Measurements from ENCODE around the gene EPYC.

The EPYC gene

DNA sequence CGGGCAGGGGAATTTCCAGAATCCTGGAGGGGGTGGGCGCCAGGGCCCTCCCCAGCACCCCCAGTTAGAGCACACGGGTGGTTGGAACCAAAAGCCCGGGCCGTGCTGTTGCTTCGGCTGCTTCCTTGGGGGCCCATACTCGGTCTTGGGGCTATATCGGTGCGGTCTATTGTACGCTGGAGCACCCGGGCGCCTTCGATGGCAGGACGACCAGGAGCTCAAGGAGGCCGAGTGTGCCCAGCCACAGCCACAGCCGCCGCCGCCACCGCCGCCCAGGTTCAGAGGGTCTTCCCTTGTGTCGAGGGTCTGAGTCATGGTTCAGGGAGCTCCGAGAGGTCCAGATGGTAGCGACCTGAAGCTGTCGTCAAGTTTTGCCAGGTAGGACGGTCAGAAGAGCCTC, 50.3 kb downstream of the EPYC start:
- DNase-seq, result no peak

DNA sequence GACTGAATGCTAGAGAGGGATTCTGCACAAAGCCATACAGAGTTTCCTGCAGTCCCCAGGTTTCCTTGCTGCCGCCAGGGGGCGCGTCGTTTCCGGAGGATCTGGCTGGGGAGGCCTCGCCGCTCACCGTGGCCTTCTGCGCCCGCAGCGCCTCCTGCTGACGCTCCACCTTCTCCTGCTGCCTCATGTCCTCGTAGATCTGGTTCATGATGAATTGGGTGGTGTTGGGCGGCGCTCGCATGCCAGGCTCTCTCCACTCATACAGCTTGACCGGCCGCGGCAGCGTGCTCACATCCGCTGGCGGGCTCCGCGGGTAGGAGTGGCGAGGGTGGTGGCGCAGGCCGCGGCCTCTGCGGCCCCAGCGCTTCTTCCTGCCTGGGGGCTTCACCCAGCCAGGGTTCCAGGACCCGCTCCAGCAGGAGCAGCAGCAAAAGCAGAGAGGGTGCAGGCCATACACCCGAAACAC, 50.8 kb downstream of the EPYC start:
- no peak for DNase-seq

DNA sequence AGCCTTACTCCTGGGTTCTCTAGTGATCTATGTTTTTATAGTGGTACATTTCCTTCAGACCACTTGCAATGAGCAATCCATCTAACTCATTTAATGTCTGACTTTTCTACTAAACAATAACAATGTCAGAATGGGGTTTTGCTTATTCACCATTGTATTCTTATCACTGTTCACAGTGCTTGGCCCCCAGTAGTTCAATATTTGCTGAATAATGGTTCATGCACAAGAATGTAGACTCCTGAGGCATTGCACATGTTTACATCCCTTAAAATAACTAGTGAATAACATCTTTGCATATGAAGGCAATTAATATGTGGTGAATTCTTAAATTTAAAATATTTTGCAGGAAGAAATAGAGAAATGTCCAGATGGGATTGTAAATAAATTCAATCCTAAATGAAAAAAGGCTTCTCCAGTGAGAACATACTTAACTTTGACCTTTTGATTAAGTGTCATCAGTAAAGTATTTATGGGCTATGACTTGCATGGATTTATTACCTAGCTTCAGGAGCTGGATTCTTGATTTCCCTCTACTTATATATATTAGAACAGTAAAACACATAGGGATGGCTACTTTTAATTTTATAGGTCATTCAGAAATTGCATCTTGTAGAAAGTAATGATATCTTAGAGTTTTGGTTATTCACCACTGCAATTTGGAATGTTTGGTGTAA, 53.2 kb downstream of the EPYC start:
- DNase-seq, result no peak

DNA sequence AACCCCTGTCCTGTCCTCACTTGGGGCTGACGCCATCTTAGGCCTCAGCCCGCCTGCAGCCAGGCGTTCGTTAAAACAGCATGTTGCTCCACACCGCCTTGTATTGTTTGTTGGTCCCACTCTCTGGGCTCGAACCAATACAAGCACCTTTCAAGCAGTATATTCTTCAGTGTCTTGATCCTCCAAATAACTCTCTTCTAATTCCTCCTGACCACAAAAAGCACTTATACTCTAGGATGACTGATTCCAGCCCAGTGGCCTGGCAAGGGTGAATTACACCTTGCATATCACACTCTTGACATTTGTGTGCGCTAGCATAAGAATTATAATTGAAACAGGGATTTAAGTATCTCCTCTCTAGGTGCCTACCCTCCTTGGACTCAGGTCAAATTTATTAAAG, 56.9 kb downstream of the EPYC start:
- peak; percentile 40 for DNase-seq

DNA sequence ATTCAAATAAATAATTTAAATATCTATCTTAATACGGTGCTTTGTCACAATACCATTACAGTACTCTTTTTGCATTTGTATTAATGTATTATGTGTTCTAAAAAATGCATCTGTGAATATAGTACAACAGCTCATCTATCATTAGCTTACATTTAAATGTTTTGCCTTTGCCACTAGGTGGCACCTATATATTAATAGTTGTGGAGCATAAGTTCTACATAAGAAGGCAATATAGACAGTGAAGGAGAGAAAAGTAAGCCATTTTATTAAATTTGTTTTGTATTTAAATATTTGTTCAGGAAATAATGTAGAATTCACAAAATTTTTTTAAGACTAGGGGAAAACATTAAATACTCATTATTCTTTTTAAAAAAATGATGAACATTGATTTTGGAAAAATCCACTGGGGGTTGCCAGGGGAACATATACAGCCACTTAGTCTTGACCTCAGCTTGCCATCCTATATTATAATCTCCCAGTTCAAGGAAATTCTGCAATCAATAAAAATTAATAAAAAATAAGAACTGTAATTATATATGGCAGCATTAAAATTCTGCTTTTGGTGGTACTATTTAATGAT, 59.6 kb downstream of the EPYC start:
- no peak for DNase-seq

DNA sequence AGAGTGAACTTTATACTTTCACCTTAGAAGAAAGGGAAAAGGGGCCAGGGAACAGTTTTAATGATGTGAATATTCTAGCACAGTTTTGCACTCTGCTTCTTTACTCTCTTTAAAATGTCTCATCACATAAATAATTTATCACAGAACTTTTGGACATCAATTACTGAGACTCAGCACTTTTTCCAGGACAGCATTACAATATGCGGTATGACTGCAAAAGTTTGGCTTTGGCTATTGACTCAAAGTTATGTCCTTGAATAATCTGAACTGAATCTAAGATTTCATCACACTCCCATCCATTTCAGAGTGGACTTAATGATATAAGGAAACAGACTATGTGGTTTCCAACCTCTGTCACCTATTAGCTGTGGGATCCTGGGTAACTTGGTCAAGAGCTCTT, 61.5 kb downstream of the EPYC start:
- no peak for DNase-seq

DNA sequence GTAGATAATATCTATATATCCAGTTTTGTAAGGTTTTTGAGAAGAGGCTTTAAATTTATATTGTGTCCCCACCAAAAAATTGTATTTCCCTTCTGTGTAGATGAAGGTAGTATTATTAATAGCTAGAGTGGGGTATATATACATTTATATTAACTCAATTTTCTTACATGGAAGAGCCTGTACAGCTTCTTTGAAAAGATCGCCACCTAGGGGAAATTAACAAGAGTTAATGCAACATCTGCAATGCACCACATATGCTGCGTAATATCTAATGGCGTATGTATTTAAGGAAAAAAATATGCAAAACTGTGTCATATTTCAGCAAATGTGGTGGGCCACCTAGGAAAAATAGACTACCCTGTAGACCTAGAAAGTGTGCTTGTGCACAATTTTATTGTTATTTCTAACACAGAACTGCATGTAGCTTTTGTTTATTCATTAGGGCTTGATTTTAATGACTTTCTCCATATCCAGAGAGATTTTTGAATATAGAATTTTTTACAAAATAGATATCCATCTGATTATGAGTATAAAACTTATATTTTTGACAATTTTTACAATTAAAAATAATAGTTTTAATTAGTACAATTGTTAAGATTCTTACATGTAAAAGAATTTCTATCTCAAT, 63.8 kb downstream of the EPYC start:
- peak; percentile 45 for DNase-seq

DNA sequence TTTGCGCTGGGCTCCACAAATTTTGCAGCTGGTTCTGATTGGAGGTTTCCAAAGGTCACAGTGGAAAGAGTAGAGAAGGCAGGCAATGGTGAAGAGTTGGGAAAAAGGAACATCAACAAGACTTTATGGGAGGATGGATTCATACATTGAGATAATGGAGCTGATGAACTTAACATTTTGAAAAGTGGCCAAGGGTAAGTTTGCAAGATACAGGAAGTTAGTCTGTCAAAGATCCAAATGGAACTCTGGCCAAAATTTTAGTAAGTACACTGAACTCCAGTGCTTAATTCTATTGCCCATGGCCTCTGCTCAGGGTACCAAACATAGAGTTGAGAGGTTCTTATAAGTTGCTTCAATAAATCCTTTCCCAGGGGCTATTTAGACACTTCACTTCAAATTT, 65.4 kb downstream of the EPYC start:
- no peak for DNase-seq

DNA sequence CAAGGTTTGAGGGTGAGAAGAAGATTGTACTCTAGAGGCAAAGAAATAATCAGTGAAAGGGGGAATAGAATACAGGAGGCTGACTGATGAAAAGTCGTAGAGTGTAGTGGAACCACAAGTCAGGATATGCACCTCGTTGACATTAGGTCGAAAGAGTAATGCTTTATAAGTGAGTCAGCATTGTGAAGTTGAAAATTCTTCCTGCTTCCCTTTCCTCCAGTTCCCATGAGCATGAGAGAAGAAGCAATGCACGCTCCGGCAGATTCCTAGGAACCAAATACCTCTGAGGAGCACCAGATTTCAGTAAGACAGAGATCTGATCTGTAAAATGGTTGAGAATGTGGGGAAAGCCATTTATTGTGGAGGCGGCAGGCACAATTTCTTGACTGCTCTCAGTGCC, 66.3 kb downstream of the EPYC start:
- DNase-seq, result no peak

DNA sequence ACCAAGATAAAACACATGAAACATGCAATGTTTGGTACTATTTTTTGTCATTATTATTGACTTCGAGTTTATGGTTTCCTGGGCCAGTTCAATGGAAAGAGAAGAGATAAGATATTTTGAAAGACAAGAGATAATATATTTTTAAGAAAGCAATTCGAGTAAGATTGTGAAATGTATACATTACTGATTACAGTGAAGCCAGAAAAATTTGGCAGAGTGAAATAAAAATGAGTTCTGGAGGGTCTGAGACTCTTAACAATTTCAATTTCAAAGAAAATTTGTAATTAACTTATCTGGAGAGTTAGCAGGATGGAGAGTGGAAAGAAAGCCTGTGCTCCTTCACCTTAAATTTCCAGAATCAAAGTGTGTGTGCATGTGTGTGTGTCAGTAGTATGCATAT, 67.1 kb downstream of the EPYC start:
- no peak for DNase-seq

DNA sequence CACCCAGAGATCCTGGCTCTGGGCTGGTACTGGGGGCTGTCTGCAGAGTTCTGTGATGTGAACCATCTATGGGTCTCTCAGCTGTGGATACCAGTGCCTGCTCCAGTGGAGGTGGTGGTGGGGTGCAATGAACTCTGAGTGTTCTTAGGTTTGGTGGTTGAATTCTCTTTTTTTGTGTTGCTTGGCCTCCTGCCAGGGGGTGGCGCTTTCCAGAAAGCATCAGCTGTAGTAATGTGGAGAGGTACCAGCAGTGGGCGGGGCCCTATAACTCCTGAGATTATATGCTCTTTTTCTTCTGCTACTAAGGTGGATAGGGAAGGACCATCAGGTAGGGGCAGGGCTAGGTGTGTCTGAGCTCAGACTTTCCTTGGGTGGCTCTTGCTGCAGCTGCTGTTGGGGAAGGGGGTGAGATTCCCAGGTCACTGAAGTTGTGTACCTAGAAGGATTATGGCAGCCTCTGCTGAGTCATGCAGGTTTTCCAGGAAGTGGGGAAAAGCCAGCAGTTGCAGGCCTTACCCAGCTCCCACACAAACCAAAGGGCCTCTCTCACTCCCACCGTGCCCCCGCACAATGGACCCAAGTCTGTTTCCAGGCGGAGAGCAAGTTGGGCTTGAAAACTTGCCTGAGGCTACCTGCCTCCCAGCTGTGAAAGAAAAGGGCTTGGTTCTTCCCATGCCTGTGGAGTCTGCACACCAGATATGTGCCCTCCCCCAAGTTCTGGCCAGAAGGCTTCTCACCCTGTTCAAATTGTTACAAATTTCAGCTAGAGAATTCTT, 68.4 kb downstream of the EPYC start:
- DNase-seq, result no peak

DNA sequence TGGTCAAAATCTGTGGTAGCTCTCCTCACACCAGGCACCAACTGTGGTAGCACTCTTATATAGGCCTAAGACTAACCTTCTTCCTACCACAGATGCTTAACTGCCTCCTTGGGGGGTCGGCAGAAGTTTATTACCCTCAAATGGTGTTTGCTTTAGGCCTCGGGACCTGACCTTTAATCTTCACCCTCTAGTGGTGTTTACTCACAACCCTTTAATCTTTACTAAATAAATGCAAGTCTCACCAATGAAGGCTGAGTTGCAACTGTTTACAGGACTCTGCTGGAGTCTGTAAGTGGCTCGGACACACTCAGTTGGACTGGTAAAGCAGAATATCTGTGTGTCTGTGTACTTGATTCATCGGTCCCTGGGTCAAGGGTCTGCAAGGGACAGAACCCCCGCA, 79.2 kb downstream of the EPYC start:
- DNase-seq, result no peak

DNA sequence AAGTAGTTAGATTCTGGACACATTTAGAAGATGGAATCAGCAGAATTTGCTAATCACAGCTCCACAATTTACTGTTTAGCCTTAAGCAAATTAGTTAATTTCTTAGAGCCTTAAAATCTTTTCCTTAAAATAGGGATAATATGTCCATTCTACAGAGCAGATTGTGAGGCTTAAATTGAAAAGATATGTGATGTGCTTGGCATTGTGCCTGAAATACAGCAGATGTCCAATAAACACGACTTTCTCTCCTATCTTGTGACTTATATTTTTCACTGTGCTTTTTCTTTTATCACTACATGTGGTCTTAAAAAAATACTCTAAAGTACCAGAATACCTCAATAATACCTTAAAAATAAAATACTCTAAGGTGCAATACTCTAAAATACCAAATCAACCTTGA, 80.4 kb downstream of the EPYC start:
- no peak for DNase-seq

DNA sequence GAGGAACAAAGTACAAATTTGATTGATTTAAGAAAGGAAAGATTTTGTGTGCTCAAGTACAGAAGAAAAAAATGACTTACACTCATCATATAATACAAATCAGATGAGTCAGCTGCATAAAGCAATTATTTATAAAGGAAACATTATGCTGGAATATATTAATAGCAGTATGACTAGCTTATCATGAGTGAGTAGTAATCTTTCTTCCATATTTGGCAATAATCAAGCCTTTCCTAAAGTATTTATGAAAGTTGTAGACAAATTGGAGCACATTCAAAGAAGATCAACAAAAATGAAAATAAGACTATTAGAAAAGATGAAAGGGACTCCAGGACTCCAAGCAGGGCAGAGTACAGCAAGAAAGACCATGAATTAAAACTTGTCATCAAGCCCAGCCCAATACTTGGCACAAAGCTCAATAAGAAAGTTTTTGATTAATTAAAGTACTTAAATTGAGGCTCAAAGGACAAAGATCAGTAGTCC, 82.6 kb downstream of the EPYC start:
- no peak for DNase-seq

DNA sequence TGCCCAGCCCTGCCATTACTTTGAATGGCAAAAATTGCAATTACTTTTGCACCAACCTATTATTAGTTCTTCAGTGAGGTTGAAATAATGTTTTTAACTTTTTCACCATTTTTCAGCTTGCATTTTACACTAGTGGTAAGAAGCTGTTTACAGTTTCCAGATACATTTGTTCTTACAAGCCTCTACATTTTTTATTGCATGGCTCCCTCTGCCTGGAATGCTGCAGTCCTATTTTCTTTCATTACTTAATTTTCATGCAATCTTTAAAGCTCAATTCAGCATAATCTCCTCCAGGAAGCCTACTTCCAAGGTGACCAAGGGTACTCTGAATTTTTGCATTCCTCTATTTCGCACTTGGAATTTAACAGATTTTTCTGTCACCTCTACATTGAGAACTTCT, 83.2 kb downstream of the EPYC start:
- DNase-seq, result no peak

DNA sequence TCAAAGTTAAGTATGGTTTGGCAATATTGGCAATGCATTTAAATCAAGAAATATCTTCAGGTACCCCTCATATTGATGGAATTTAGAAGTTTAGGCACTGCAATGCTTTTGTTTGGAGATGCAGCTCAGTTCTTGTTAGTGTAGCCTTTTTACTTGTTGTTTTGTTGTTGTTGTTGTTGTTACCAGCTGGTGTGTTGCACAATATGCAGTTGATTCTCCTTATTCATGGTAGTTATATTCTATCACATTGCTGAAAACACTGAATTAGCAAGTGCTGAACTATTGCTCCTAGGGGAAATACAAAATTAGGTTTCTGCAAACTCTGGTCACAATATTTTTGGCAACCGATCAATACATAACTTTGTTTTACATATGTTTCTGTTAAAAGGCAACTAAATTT, 84.5 kb downstream of the EPYC start:
- no peak for DNase-seq

DNA sequence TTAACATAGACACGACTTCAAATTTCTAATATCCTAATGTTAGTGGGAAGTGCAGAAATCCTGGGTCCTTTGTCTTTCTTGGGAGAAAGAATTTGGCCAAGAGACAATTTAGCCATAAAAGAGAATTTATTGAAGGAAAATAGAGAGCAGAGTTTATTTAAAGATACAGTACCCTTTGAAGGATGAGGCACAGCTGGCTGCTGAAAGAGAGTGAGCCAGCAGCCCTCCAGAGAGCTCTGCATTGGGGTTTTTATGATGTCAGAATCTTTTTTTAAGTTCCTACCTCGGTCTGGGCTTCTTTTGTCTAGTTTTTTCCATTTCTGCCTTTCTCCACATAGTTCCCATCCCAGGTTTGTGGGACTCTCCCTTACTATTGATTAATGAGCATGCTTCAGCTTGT, 87.3 kb downstream of the EPYC start:
- no peak for DNase-seq

DNA sequence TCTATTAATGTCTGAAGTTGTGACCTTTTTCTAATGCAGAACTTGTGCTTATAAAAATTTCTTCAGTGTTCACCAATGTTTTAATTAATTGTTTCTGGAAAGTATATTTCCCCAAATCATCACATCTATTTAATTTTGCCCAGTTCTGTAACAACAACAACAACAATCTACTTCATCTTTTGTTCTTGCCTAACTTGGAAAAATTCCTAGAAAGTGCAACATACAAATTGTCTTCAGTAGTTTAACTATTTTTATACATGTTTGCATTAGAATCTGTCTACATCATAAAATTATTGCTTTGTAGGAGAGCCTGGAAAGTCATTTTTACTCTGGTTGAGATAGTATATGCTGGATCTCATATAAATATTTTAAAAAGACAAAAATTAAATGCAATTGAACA, 88.3 kb downstream of the EPYC start:
- no peak for DNase-seq

DNA sequence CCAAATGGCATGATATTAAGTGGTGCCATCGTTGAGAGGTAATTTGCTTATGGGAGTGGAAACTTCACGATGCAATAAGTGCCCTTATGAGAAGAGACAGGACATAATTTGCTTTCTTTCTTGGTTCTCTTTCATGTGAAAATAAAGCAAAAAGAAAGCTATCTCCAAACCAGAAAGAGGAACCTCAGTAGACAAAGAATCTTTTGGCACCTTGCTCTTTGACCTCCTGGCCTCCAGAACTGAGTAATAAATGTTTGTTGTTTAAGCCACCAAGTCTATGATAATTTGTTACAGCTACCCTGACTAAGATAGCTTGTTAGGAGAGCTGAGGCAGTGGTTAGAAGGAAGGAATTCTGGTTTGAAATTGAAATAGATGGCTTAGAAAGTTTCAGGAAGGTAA, 89.4 kb downstream of the EPYC start:
- no peak for DNase-seq
